HG03095 (cell line): ENCODE measurements around the gene DAD1.

Experiments used
- ATAC-seq: cut with Tn5 transposase; IDR thresholded peaks from one replicate; pipeline ENCODE4 v1.9.1; 2021; ENCODE audit warnings: moderate library complexity; ENCODE audit not compliant: unreplicated experiment

The DAD1 gene

DNA sequence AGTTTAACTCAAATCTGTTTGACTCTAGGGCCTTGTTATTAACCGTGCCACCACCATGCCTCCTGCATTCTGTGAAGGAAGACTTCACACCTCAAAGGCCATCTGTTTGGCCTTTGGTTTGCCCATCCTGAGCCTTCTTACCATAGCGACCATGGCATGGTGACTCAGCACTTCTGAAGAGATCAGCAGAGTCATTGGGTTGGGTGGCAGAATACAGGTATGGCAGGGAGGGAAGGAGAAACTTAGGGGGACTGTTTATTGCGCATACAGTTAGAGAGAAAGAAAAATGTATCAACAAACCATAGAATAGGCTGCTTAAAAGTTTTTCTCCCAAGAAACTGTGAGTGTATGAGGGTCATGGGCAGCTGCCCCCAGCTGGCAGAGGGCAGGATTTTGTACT is 49.2 kb downstream of the DAD1 start:
- ATAC-seq = no peak

DNA sequence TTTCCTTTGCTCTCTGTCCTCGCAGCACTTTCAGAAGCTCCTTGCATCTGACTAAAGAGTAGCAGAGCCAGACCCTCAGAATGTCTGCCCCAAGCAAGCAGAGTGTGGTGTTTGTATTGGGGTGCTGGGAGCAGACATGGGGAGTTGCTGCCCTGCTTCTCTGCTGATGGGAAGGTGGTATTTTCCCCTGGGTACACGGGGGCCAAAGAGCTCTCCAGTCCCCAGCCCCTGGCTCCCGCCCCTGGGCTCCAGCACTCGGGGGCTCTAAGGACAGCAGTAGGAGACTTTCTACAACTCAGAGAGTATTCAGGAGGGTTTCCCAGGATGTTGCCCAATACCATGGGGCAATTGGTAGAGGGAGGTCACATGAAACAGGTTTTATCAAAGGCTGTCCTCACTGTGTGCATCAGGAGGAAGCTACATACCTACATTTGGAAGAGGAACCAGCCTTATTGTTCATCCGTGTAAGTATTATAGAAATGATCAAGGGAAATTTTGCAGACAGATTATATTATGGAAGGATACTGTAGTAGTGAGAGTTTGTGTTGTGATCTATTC is 50.3 kb downstream of the DAD1 start:
- no peak for ATAC-seq

DNA sequence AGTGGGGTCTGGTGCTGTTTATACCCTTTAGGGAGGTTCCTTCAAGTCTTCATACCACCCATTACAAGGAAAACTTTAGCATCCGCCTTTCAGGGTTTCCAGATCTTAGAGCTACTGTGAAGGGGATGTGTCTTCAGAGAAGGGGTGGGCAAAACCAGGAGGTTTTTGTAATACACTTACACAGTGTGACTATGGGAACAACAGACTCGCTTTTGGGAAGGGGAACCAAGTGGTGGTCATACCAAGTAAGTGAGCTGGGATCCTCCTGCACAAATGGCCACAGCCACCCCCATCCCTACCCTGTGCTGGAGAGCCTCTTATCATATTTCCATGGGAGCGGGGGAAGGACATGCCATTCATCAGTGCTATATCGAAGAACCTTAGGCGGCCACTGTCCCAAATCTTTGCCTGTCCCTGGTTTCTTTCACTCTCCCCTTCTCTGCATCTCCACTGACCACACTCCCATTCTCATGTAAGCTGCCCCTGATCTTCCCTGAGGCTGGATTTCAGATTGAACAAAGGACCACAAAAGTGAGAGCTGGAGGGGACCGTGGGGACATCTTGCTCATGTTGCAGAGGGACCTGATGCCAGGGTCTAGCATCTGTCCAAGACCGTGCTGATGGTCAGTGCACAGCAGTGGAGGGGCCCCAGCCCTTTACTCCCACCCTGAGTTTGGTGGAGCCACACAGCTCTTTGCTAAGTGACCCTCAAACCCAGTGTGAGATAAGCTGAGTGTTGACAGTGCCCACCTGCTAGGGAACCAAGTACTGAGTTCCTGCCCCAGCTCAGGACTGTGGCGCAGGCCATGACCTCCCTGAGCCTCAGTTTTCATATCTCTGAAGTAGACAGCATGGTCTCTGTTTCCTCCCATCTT is 51.4 kb downstream of the DAD1 start:
- no peak for ATAC-seq

DNA sequence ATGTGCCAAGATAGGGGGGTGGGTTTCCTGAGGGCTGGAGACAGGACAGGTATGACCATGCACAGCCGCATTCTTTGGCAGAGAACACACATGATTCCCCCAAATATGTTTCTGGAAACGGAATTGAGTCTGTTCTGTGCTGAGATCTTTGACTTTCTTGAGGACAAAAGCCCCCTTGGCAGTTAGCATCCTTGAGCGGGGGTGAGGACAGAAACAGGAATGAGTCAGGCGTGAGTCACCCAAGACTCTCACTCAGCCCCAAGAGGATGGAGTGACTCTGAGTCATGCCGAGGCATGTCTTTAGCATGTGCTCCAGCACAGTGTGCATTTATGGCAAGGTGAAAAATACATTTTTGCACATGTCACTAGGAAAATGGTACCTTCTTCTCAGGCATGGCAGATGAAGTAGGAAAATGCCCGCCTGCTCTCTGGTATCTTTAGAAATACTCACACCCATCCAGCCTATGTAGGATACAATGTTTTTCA is 52.1 kb downstream of the DAD1 start:
- peak; percentile 70 for ATAC-seq

DNA sequence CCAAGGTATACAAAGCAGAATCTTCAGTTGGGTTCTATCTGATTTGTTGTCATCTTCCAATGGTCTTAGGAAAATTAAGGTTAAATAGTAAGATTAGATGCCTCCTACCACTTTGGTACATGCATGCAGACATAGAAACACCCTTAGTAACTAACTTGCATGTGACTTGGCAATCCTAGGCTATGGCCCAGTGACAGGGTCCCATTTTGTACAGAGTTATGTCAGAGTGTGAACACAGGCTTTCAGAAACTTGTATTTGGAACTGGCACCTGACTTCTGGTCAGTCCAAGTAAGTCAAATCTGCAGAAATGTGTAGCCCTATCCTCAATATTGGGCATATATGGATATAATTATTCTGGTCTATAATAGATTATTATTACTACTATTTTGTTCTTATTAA is 53.1 kb downstream of the DAD1 start:
- no peak for ATAC-seq

DNA sequence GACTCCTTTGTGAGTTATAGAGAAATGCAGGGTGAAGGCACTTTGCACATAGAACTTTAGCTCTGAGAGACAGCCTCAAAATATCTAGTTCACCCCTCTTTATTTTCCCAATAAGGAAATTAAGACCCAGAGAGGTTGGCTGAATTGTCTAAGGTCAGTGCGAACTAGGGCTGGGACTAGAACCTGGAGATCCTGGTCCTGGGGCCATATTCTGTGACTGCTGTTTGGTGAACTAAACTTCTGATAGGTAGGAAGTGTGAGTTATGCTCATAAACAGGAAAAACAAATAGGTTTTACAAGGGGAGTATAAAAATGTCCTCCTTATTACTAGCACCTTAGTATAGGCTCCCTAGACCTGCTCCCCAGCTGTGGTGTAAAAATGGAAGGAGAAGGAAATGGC is 53.9 kb downstream of the DAD1 start:
- ATAC-seq = no peak

DNA sequence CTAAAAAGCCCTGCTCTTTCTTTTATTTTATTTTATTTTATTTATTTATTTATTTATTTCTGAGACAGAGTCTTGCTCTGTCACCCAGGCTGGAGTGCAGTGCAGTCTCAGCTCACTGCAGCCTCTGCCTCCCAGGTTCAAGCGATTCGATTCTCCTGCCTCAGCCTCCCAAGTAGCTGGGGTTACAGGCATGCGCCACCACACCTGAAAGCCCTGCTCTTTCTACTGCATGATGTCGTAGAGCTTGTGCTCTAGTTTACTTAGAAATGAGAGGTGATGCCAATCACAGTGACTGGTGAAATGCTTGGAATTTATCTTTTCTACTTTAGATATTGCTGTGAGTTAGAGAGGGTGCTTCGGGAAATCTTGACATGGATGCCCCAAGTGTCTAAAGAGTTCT is 54.5 kb downstream of the DAD1 start:
- no peak for ATAC-seq

DNA sequence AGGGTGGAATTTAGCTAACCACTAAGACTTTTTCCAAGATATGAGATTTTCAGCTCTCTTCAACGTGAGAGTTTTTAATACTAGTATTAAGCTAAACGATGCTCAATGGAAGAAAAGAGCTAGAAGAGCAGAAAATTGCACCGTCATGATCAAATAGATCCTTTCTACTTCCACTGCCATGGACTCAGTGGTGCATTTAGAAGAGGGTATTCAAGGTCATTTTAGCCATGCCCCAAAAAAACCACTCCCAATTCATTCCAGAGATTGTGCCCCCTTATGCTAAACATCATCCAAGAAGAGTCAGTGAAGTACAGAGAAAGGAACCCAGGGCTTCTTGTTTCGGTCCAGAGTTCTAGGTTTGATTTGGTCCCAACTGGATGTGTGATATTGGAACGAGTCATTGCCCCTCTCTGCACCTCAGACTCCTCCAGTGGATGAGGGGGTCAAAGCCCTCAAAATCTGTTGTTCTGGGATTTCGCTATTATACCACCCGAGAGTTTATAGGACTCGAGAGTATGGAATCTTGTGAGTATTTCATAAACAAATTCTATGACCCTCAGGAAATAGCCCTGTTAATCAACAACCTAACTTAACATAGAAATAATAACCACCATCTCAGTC is 55.2 kb downstream of the DAD1 start:
- ATAC-seq = no peak

DNA sequence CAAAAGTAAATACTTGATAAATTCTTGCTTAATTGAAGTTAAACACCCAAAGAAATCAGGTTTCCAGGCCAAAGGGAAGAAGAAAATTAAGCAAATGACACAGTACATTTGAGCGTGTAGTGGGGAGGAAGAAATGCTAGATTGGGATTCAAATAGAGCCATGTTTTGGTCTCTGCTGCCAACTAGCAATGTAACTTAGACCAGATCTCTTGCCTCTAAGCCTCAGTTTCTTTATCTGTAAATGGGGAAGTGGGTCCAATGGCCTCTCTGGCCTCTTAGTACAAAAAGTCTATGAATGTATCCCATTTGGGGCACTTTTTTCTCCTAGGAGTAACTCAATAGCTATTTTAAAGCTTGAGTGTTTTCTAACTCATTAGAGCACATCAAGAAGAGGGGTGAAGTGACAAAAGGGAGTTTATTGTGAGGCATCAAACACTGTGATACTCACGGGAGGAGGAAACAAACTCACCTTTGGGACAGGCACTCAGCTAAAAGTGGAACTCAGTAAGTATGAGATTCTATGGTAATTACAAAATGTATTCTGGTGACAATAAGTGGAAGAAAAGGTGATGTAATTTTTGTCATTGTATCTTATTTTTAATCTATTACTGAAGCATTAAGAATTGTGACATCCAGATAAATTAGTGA is 55.8 kb downstream of the DAD1 start:
- no peak for ATAC-seq

DNA sequence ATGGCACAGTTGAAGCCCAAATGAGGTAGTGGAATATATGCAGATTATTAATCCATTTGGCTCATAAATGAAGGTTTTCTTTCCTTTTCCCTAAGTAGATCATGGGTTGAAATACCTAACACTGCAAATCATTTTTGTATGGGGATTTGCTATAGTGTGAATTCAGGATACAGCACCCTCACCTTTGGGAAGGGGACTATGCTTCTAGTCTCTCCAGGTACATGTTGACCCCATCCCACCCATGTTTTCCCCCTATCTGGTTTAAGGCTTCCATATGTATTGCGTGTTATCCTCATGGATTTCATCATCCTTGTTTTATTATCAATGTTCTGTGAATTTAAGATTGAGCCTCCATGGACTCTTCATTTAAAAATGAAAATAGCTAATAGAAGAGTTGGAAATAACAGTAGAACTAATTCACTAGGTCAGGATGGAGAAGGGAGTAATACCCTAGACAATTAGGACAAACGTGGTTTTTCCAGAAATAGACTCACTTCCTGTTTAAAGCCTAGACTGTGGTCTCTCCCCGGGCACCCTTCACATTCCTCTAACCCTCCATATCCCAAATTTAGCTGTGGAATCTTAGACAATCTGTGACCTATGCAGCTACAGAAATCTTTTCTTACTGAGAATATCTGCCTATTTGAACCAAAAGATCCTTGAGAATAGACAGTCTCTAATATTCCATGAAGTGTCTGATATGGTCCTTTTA is 56.5 kb downstream of the DAD1 start:
- ATAC-seq = no peak

DNA sequence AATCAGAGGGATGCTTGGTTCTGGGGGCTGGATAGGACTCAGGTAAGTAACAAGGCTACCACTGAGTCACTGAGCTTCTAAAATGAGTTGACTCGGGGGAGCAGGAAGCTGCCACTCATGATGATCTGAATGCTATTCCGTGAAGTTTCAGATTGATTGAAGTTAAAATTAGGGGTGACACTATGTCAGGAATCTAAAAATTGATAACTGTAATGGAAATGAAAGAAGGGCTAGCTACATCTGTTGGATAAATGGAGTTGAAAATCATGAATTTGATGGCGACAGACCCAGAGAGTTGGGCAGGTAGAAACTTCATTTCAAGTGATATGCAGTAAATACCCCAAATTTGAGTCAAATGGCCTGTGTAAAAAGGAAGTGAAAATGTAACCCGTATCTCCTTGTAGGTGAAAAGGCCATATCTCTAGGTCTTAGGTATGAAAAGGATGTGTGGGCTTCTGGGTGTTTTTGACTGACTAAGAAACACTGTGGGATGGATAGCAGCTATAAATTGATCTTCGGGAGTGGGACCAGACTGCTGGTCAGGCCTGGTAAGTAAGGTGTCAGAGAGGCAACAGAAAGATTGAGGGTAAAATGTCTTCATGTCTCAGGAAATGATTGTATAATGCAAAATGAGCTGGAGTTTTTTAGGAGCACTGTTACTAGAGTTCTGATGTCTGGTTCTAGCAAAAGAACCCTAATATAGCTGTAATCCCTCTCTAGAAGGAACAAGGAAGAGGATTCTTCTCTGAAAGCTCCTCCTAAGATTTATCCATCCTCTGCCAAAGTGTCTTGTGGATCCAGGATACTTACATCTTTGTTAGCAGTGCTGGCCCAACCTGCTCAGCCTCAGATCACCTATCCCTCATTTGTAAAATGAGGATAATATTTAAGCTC is 57.3 kb downstream of the DAD1 start:
- ATAC-seq = peak; percentile 65

DNA sequence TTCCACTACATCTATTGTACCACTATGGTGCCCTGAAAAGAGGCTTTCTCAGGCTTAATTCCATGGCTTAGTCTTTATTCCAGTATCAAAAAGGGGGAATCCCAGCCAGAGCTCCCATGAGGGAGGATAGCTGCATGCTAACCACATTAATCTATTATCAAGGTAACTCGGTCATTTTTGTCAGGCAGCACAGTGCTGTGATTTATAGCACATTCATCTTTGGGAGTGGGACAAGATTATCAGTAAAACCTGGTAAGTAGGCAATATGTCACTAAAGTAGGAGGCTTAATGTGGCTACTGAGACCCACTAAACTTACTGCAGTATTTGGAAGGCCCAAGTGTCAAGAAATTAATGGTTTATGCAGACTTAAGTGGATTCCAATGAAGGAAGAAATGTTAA is 58.9 kb downstream of the DAD1 start:
- ATAC-seq = no peak

DNA sequence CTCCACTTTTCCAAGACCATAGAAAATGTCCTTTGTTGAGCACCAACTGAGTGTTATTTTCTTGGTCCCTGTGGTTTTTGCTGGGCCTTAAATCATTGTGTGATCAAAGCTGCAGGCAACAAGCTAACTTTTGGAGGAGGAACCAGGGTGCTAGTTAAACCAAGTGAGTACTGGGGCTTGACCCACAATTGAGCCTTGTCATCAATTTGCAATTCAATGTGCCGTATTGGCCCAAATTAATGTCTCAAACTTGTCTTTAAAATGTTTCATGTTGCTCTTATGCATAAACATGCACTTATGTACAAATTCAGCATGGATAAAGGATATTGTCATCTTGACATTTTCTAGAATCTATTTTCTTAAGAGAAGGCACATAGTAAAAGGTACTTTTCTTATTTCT is 62.3 kb downstream of the DAD1 start:
- ATAC-seq = no peak

DNA sequence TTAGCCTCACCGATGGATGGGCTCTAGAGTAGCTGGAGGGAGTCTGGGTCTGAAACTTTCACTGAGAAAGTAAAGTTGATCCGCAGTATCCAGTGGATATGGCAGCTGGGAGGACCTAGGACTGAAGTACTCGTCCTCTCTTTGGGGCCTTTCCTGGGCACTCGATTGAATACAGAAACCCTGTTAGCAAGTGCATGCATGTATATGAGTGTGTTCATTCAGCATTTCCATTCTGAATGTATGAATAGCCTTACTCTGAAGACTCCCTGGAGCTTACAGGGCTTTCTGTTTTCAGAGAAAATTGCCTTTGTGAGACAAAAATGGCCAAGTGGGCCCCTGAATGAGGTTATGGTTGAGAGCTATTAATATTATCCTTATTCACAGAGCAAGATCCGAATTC is 62.8 kb downstream of the DAD1 start:
- ATAC-seq = no peak

DNA sequence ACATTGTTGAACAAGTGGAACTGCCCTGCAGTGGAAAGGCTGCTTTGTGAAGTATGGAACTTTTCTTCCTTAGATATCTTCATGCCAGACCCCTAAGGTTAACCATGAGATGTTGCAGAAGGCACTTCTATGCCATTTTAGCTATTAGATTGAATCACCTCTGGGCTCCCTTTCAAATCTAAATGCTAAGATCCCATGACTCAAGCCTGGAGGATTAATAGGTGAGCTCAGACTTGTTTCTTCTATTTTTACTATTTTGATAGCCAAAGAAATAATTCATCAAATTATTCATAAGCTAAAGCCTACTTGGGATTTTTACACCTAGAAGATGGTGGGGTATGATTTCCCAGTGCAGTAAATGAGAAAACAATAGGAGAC is 64.3 kb downstream of the DAD1 start:
- ATAC-seq = no peak

DNA sequence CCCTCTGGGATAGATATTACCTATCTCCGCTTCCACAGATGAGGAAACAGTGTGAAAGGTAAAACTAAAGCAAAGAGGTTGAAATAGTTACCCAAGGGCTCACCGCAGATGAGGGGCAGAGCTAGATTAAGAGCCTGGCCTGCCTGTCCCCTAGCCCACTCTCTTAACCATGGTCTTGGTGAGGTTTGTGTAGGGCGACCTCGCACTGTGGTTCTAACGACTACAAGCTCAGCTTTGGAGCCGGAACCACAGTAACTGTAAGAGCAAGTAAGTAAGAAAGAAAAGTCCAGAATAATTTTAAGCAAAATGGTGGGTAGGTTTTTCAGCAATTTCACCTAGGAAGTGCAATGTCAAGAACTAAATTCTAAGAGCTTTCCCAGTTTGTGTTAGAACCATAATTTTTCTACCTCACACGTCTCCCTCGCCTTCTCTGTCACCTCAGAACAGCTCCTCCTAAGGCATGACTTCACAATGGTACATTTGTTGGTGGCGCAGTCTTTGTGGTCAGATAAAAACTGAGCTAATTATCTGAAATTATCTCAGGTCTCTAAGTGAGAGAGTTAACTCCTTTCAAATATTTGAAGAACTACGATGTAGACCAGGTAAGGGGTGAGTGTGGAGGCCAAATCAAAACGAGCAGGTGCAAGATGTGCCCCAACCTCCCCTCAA is 64.8 kb downstream of the DAD1 start:
- no peak for ATAC-seq

DNA sequence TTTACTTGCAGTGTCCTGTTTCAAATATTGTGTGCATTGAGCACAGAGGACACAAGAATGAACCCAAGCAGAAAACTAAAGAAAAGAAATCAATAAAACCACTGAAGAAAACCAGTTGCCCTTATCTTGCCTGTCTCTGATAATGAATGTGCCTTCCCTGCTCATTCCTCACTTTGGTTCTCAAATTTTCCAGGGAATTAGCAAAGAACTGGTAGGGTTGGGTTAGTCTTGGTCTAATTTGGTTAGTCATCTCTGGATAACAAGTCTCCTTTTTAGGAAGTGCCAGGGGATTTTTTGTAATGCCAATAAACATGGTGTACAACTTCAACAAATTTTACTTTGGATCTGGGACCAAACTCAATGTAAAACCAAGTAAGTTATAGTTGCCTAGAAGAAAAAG is 65.7 kb downstream of the DAD1 start:
- no peak for ATAC-seq

DNA sequence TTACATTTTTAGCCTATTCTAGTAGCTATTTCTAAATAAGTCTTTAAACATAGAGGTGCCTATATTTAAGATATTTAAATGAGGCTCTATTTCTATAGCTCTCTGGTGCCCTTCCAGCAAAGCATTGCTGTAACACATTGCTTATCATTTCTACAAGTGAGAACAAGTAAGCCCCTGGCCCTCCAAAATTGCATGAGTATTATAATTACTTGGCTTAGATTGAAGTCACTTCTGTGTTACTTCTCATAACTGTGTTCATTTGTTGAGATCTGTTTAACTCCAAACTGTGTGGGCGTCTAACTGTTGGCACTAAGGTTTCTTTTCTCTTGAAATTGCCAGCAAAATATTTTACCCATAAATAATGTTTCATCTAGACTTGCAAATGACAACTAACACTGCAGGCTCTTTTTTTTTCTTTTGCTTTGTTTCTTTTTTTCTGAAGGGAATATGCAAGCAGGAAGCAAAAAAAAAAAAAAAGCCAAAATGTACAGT is 66.5 kb downstream of the DAD1 start:
- no peak for ATAC-seq

DNA sequence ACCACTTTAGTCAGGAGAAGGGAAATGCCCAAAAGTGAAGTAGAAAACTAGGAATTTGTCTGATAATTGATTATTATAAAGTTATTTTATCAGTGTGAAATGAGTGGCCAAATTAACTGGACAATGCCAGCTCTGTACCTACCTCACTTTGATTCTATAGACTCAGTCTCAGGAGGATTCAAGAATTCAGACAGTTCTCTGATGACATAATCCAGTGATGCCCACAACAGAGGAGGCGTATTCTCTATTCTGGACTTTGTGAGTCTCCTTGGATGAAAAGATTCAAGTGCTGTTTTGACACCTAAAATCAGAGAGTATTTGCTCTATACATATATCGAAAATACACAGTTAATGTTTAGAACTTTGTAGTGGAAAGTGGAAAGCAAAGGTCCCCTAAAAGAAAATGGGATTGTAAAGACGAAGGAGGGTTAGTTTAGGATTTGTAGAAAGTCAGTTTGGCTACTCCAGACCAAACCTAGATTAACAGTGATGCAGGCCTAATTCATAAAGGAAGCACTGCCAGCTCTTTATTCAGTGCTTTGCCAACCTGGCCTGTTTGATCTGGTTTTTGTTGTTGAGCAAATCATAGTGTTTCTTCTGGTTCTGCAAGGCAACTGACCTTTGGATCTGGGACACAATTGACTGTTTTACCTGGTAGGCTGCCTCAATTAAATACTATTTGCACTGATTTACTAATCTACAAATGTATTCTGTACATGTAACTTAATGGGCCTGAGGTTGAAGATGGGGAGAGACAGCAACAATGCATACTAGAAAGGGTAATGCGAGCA is 67.4 kb downstream of the DAD1 start:
- no peak for ATAC-seq
